Activated T-helper 1 cell treated with anti-CD3 and anti-CD28 coated beads, Interleukin-2, amount 50 U/mL, for 16 hours (primary cell): ENCODE measurements around the gene LRCH1.
"Not testable (repeated sequence)": the region's sequence is repeated elsewhere in the genome, so short reads cannot be mapped to it uniquely, and the experiment has no call there.

Experiments
- DNase-seq, 2 donors: peaks; one replicate each; pipeline ENCODE4 v3.0.0-alpha.2; 2020; ENCODE audit warnings: low read depth in 1 of 2, low spot score in 1 of 2

Gene LRCH1

DNA sequence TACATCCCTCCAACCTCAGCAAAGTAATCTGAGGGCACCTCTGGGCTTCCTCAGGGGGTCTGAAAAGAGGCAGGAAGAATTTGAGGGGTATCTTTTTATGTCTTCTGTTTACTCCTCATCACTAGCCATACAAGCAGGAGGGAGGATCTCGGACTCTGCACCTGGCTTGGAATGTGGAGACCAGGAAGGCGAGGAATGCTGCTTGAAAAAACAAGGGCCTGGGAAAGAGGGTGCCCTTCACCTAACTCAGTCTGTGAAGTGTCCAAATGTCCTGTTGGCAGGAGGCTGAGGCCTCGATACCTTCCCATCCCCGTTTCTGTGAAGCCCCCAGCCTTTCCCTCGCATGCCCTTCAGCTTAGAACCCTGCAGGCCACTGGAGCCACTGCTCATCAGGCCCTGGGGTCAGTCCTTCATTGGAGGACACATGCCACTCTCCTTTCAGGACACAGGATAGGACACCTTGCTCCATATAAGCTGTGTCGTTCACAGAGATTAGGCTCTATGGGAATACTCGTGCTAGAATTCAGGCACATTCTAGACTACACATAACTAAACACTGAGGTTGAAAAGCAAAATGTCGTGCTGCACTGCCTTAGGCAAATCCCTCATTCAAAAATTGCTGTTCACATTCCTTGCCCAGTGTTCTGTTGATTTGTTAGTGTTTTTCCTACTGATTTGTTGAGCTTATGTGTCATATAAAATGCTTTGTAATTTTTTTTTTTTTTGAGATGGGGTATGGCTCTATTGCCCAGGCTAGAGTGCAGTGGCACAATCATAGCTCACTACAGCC is 194.3 kb downstream of the LRCH1 start:
- DNase-seq: no peak

DNA sequence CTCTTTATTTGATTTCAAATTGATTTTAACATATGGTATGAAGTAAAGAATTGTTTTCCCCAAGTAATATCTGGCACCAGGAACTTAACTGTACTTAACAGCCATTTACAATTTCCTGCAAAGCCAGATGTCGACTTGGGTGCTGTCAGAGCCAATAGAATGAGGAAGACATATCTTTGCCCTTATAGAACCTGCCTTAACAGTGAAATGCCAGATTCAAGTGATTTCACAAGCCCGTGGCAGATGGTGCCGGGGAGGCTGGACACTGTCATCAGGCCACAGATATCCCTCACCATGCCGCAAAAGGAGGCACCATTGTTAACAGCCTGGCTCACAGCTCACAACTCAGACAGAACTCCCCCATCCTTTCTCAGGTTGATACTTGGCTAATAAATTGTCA is 195.3 kb downstream of the LRCH1 start:
- DNase-seq: no peak

DNA sequence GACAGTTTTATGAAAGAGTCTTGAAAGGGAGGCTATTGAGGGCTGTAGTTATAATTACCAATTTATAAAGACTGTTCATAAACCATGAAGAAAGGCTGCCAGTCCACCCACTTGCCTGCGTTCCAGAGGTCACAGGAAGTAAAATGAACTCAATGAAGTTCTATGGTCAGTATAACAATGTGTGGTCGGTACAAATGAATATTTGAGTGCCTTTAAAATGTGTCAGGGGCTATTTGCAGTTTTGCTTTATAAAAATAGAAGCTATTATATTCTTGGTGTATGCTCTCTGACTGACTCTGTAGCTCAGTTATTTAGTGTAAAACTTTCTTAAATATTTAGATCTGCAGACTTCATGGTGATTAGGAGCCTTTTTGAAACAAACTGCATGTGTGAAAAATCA is 197.0 kb downstream of the LRCH1 start:
- DNase-seq: no peak

DNA sequence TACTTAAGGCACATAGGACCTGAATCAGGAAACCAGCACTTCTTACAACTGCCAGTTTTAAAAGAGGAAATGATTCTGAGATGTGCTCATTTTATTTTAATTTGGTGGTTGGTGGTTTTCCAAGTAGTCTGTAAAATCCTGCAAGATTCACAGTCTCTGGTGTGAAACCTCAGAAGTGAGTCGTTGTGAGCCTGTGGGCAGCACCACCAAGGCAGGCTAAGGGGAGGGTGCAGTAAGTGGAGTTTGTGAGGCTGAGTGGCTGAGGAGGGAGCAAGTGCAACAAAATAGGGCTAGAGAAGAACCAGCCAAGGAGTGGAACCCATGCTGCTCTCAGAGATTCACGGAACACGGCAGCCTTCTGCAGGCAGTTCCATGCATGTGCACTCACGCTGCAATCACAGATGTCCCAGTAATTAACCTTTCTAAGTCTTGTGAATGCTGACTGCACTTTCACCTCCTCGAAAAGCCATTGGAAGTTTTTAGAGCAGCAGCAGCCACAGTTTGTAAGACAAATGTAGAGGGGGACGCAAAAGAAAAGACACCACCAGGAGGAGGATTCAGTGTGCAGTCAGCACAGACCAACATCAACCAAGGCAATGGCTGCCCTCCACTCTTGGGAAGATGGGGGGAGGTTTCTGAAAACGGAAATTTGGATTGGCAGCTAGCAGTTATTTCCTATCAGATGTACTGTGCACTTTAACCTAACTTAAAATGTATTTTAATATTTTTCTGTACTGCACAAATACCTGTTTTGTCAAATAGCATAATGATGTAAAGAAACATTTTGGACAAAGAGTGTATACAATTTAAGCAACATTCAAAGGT is 199.1 kb downstream of the LRCH1 start:
- DNase-seq: peak in 1 of 2 donors; percentile 13

DNA sequence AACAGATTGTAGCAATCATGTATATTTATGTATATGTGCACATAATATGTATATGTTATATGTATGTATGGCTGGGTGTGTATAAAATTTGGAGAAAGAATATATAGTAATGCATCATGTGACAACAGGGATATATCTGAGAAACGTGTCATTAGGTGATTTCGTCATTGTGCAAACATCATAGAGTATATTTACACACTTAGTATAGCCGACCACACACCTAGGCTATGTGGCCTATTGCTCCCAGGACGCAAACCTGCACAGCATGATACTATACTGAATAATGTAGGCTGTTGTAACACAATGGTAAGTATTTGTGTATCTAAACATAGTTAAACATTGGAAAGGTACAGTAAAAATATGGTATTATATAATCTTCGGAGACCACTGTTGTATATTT is 200.2 kb downstream of the LRCH1 start:
- no peak for DNase-seq

DNA sequence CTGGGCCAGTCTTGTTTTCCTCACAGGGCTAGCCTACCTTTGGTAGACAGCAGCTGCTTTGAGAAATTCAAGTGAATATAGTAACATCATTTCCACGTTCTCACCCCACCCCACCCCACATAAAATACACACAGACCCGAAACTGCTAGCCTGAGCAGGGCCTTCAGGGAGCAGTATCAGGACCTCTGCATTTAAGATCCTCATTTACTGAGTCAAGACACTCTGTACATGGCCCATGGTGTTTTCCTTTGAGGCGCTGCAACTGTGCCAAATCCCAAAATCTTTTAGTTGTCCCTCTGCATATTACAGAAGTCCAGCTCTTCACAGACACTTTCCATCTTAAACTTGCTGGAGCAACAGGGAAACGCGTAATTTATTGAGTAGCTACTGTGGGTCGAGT is 200.9 kb downstream of the LRCH1 start:
- DNase-seq: no peak

DNA sequence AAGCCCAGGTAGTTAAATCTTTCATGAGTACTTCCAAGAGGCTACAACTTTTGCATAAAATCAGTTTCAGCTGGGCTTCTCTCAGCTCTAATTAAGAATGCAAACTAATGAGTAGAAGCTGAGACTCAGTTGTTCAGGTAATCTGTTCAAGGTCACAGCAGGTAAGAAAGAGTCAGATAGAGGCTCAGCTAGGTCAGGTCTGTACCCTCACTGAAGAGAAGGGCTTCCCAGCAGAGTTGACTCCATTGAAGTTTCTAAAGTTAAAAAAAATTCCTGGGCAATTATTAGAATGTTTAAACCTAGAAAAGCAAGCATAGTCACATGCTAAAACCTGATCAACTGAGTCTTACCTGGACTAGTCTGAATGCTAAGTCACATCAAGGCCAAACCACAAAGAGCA is 201.8 kb downstream of the LRCH1 start:
- no peak for DNase-seq

DNA sequence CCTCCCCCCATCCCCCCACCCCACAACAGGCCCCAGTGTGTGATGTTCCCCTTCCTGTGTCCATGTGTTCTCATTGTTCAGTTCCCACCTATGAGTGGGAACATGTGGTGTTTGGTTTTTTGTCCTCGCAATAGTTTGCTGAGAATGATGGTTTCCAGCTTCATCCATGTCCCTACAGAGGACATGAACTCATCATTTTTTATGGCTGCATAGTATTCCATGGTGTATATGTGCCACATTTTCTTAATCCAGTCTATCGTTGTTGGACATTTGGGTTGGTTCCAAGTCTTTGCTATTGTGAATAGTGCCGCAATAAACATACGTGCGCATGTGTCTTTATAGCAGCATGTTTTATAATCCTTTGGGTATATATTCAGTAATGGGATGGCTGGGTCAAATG is 202.5 kb downstream of the LRCH1 start:
- not testable (repeated sequence) for DNase-seq

DNA sequence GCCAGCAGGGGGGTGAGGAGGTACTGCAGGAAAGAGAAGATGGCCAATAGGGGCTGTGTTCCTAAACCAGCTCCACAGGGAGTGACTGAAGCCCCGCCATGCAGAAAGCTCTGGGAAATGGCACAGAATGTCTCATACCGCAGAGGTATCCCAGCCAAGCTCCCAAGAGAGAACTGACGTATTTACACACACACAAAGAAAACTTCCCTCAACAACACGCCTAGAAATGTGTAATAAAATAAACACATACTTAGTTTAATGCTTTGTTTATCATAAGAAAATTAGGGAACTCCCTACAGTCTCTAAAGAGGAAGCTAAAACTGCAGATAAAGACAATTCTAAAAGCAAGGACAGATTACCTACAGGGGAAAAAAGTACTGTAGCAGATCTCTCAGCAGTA is 204.0 kb downstream of the LRCH1 start:
- DNase-seq: no peak

DNA sequence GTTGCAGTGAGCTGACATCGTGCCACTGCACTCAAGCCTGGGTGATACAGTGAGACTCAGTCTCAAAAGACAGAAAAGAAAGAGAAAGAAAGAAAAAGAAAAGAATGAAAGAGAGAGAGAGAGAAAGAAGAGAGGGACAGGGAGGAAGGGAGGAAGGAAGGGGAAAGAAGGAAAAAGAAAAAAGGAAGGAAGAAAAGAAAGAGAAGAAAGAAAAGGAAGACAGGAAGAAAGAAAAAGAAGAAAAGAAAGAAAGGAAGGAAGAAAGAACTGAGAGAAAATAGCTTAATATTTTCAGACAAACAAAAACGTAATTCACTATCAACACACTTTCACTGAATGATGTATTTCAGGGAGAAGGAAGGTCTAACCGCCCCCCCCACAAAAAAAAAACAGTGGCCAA is 204.7 kb downstream of the LRCH1 start:
- no peak for DNase-seq

DNA sequence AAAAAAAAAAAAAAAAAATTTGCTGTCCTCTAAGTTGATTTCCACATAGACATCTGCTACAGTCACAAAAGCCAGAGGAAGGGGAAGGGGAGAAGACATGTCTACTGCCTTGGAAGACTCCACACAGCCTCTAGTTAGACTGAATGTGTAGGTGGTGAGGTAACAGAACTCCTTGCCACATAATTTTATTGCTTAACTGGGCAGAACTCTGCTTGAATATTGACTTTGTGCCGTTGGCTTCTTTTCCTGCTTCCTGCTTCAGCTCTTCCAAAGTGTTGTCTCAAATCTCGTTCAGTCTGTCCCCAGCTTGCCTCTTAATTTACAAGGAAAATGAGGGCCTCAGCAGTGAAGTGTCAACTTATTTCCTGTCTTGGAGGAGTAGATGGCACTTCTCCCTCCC is 206.9 kb downstream of the LRCH1 start:
- DNase-seq: no peak

DNA sequence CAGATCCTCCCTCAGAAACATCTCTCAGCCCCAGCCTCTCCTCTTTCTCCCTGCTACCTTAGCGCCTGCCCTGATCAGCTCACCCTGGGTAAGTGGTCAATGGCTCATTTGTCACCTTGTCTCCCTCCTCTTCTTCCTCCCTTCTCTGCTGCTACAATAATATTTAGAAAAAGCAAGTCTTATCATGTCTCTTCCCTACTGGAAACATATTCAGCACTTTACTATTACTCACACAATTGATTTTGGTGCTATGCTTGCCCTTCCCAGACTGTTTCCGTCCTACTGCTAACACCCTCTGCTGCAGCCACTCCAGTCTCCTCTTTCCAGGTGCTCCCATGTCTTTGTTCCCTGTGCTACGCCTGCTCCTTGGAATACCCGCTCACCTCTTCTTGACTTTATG is 208.2 kb downstream of the LRCH1 start:
- no peak for DNase-seq

DNA sequence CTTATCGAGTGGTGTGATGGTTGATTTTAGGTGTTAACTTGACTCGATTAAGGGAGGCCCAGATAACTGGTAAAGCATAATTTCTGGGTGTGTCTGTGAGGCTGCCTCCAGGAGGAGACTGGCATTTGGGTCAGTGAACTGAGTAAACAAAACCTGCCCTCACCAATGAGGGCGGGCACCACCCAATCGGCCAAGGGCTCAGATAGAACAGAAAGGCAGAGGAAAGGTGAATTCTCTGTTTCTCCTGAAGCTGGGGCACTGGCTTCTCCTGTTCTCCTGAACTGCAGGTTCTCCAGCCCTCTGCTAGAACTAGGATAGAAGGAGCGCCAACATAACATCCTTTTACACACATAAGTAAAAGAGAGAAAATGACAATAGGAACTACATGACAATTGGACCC is 208.9 kb downstream of the LRCH1 start:
- DNase-seq: no peak

DNA sequence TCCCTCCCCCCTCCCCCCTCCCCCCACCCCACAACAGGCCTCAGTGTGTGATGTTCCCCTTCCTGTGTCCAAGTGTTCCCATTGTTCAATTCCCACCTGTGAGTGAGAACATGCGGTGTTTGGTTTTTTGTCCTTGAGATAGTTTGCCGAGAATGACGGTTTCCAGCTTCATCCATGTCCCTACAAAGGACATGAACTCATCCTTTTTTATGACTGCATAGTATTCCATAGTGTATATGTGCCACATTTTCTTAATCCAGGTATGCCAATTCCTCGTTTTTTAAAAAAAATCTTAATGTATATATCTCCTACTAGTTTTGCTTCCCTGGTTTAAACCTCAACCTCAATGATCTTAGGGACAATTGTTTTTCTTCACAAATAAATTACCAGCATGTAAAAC is 217.0 kb downstream of the LRCH1 start:
- not testable (repeated sequence) for DNase-seq

DNA sequence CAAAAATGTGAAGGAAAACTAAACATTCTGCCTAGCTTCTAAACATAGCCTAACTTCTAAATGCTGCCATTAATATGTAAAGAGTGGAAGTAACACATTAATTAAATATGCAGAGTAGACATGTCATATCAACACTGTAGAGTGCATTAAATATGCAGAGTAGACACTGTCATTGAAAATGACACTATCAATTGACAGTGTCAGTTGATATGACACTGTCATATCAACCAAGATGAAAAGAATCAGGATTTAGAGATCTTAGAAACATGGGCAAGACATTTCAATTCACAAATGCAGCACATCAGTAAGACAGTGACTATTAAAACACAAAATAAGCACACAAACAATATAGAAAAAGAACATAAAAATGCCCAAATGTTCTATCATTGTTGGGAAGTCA is 218.7 kb downstream of the LRCH1 start:
- DNase-seq: no peak

DNA sequence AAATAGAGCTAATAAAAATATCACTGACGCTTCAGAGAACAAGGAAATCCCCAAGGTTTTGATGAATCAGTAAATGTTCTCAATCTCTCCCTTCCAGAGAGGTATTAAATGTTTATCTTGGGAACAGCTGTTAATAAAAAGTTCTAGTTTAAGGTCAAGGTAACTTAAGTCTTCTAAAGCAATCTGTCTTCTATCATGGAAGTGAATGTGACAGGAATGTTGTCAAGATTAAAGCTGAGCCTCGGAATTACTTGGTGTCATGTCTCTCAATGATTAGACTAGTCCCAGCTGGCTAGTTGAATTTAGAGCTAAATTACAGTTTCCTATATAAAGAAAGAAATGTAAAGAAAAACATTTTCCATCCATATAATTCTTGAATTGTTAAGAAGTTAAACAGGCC is 220.6 kb downstream of the LRCH1 start:
- no peak for DNase-seq

DNA sequence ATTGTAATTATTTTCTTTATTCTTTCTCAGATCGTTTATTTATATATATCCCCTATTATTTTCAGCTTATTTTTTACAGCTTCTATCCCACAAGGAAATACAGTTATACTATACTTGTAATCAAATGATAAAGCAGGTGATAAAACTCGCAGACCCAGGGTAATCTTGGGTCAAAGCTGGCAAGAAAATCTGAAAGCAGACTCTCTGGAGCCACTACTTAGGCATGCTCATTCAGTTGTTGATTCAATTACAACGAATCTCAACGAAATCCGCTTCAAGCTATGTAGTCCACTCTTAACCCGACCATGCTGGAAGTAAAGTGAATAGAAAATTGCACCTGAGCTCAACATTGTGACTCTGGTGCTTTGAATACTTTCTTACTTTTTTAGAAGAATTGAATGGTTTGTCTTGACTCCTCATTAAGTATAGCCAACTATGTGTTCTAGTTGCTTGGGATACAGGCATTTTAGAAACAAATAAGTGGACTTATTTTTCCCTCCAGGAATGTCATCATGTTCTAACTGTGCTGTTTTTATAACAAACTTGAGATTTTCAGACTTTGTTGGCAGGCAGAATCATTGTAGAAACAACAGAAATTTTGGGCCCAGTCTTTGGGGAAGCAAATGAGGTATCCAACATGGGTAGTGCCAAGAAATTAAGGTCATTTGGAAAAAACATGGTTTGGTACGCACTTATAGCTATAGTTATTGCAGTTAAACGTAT is 222.6 kb downstream of the LRCH1 start:
- DNase-seq: no peak

DNA sequence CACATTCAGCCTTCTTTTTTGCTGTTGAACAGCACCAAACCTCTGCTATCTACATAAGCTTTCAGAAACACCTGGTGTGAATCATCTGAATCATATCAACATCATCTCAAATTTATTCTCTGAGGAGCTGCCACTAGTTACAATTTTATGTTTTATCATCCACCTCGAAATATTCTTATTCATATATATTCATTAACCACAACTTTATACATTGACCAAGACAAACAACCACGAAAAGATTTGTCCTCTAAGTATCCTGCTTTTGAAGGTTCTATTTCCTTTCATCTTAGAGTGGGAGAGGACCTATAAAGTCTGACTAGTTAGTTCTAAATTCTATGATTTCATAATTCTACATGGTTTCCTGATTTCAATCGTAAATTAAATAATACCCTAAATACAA is 225.1 kb downstream of the LRCH1 start:
- no peak for DNase-seq

DNA sequence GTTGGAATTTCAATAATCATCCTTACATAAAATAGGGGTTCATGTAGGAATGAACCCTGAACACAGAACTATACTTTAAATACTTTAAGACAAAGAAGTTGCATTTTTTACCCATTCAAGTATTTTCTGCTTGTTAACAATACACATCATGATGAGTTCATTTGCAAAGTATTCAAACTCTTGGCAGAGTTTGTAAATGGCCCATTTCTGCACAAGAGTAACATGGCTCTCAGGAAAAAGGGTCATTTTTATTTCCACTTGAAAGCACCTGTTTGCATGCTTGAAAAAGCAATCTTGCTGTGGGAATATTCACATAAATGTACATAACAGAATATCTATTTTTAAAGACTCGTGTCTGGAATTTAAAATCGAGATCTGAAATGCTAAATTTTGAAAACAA is 225.9 kb downstream of the LRCH1 start:
- no peak for DNase-seq

DNA sequence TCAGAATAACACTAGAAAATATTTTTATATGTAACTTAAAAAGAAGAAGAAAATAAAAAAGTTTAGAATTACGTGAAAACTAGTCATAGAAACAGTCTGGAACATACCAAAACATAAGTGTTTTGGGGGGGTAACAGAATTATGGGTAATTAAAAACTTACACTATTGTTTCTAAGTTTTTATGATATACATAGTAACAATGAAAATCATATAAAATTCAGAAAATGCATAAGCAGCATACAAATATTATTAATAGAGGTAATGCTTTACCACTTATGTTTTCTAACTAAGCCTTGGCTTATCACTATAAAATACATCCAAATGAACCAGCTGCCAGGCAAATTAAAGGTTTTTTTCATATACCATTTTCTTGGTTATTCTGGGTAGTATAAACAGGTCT is 229.1 kb downstream of the LRCH1 start:
- DNase-seq: no peak

DNA sequence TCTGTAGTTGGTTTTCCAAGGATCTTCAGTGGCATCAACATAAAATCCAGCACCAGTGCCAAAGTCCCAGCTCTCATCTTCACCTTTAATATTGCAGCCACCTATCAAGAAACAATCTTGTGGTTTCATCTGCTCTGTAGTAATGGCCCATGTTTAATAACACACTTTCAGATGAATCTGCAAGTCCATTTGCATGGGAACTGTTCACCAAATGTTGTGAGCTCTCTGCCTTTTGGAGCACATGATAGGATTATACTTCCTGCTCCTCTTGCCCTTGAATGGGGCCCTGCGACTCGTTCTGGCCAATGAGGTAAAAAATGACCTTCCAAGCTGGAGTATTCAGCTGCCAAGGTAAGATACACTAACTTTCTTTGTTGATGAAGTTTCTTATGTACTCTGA is 229.7 kb downstream of the LRCH1 start:
- DNase-seq: no peak

DNA sequence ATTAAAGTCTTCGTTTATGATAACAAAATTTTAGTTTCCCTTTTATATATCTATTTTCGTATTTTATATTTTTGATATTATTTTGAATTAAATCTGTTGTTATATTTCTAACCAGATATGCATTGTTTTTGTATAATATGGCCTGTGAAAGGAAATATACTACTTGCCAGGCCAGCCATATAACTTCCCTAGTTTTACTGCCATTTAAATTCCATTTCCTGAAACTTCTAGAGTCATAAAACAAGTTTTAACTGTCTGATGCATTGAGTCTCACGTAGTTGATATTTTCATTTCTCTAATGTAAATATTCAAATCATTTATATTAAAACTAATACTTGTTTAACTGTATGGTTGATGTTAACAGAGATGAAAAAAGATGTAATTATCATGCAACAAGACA is 230.5 kb downstream of the LRCH1 start:
- no peak for DNase-seq
